Stimulated activated CD8-positive, alpha-beta memory T cell treated with anti-CD3 and anti-CD28 coated beads, Interleukin-15, amount 100 ng/mL, for 1 hour (primary cell): ENCODE data around the gene POTEF.
"Not testable (repeated sequence)": the region's sequence is repeated elsewhere in the genome, so short reads cannot be mapped to it uniquely, and the experiment has no call there.

ENCODE experiments used
- DNase-seq: peaks from one replicate; pipeline ENCODE4 v3.0.0-alpha.2; 2020; ENCODE audit warnings: low read depth

Gene POTEF

GRCh38 chr2:130128464-130128863 lies 558 bp downstream of the POTEF start:
- DNase-seq, result not testable (repeated sequence)

- not testable (repeated sequence) for DNase-seq
These were observed 1.3 kb downstream of the POTEF start for GRCh38 chr2:130127726-130128125.

GRCh38 chr2:130120924-130121323 lies 8.1 kb downstream of the POTEF start:
- not testable (repeated sequence) for DNase-seq

GRCh38 chr2:130102597-130103363 lies 26.2 kb downstream of the POTEF start:
- not testable (repeated sequence) for DNase-seq

- not testable (repeated sequence) for DNase-seq
These were observed 66.4 kb downstream of the POTEF start for GRCh38 chr2:130062645-130063044.

- DNase-seq, result not testable (repeated sequence)
These were observed 69.0 kb downstream of the POTEF start for GRCh38 chr2:130059982-130060381.

- not testable (repeated sequence) for DNase-seq
These were observed 72.7 kb downstream of the POTEF start for GRCh38 chr2:130056336-130056735.

GRCh38 chr2:130053217-130053911 lies 75.7 kb downstream of the POTEF start:
- not testable (repeated sequence) for DNase-seq

- DNase-seq, result not testable (repeated sequence)
These were observed 76.6 kb downstream of the POTEF start for GRCh38 chr2:130052376-130052775.

GRCh38 chr2:130048422-130048821 lies 80.6 kb downstream of the POTEF start:
- DNase-seq, result not testable (repeated sequence)

- DNase-seq, result not testable (repeated sequence)
These were observed 90.8 kb downstream of the POTEF start for GRCh38 chr2:130038265-130038603.

- DNase-seq, result not testable (repeated sequence)
These were observed 103.1 kb downstream of the POTEF start for GRCh38 chr2:130025931-130026330.
